Sigmoid colon (tissue), 7 donors: Measurements from ENCODE around the gene BIRC5. TPM values are rescaled to one million over a fixed set of nuclear protein-coding genes. Genes with fewer than 3 reads are reported as not detected.

Experiments used
- DNase-seq: peaks from one replicate; pipeline ENCODE4 v3.0.0-alpha.2; 2019
- H3K27ac ChIP-seq, 4 donors: fragments of 200-600 bp; sonication (generic); one replicate each; pipeline ENCODE4 v1.5.1; 2016 to 2019; ENCODE audit warnings: mild to moderate bottlenecking in 1 of 4
- H3K27me3 ChIP-seq, 3 donors: fragments of 200-600 bp; sonication (generic); one replicate each; pipeline ENCODE4 v1.5.1; 2019; ENCODE audit warnings: mild to moderate bottlenecking in 1 of 3
- H3K36me3 ChIP-seq, 4 donors: fragments of 200-600 bp; sonication (generic); one replicate each; pipeline ENCODE4 v1.5.1; 2016 to 2019
- H3K4me1 ChIP-seq, 4 donors: fragments of 200-600 bp; sonication (generic); one replicate each; pipeline ENCODE4 v1.5.1; 2017 to 2019
- H3K4me3 ChIP-seq, 4 donors: fragments of 200-600 bp; sonication (generic); one replicate each; pipeline ENCODE4 v1.5.1; 2017 to 2019; ENCODE audit warnings: mild to moderate bottlenecking in 2 of 4, moderate library complexity in 1 of 4
- H3K9me3 ChIP-seq, 4 donors: fragments of 200-600 bp in 3 of 4; sonication (generic) in 3 of 4; one replicate each; pipeline versions ENCODE4 v1.5.1 to v1.6.1; 2013 to 2019
- CTCF ChIP-seq, 4 experiments: fragments of 450-650 bp in 3 of 4; fragments of 200-600 bp in 1 of 4; IDR thresholded peaks; one replicate each; pipeline ENCODE4 v1.5.1; 2016 to 2019; ENCODE audit warnings: antibody characterized with exemption in 4 of 4, mild to moderate bottlenecking in 3 of 4, moderate library complexity in 2 of 4
- EP300 ChIP-seq, 4 donors: sonication (generic); formaldehyde crosslinking; IDR thresholded peaks; one replicate each; pipeline ENCODE4 v1.6.1; 2017; ENCODE audit warnings: antibody characterized with exemption in 4 of 4
- POLR2A ChIP-seq, 2 donors: fragments of 450-650 bp; IDR thresholded peaks; one replicate each; pipeline ENCODE4 v1.6.1; 2016; ENCODE audit warnings: antibody characterized with exemption in 2 of 2, mild to moderate bottlenecking in 2 of 2, moderate library complexity in 2 of 2
- POLR2AphosphoS5 ChIP-seq, 4 donors: sonication (generic); formaldehyde crosslinking; IDR thresholded peaks; one replicate each; pipeline ENCODE4 v1.6.1; 2017; ENCODE audit warnings: antibody characterized with exemption in 4 of 4
- WGBS, 2 donors: extraction: QIAGEN DNeasy Blood & Tissue Kit; methylation state at CpG; one replicate each; pipeline ENCODE4 v1.1.7; 2013; 5-methylcytosine and 5-hydroxymethylcytosine counted together
- intact Hi-C: fragments of 100-400 bp; cut with DNase I; formaldehyde crosslinking; loops from one replicate; pipeline ENCODE4 v1.15.1; 2023
- polyA plus RNA-seq, 3 donors: library from polyadenylated mRNA; stranded (reverse); fragments of 200-250 nt; gene quantifications; one replicate each; pipeline ENCODE4 v1.2.3, GENCODE V29; 2013
- total RNA-seq, 4 donors: library from RNA; depleted of rRNA; stranded (reverse); fragments of >200 nt; gene quantifications; one replicate each; pipeline ENCODE4 v1.1.0, GENCODE V29; 2016
- donor health status: healthy with polysubstance abuse.
- donor health status: Bipolar disorder and iron deficiency.
- donor health status: healthy.

BIRC5 gene
- total and polyA plus RNA-seq, 7 donors: 0.16 to 33.5 (median 3.1) TPM

GRCh38 chr17:78176548-78177025 lies 37.5 kb upstream of the BIRC5 start:
- peak; percentile 43 to 83 (median 78) for TF ChIP-seq CTCF (IDR thresholded peaks at IDR 0.05)
- no peak for TF ChIP-seq EP300 (IDR thresholded peaks at IDR 0.05)
- no peak for TF ChIP-seq POLR2A (IDR thresholded peaks at IDR 0.05)
- Histone ChIP-seq H3K9me3 (no peaks in the 10 kb centered on the region), H3K36me3 (no peaks in the 10 kb centered on the region), H3K27ac (peak overlapping the region in 1 of 4 donors; percentile 92), H3K4me3 (no peak overlapping the region), H3K4me1 (peaks cover 0 to 72% (median 51%) of the 10 kb centered on the region in 4 donors), H3K27me3 (no peaks in the 10 kb centered on the region)
- peak; percentile 84 for DNase-seq
- intact Hi-C loops: loop anchor here (2.0 kb wide), 1 partner anchor 64 kb away; no protein-coding TSS in a partner anchor
- WGBS, 2 donors: 12 to 19% methylated on average over 14 of the region's 14 CpGs

DNA sequence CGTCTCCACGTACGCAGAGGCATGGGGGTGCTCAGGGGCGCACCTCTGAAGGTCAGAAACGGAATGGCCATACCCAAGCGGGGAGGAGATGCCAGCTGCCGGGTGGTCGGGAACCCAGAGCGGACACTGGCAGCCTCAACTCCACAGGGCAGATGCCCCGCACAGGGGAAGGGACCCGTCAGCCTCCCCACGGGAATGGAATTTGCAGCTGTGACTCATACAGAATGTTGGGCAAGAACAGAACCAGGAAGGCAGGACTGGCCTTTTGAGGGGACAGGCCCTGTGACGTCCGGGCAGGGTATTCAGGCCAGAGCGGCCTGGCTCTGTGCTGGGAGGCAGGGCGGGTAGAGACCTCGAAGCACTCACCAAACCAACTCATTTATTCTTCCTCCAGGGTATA lies 34.7 kb upstream of the BIRC5 start:
- no peaks in the 10 kb centered on the region for H3K27me3 ChIP-seq
- 85 to 87% methylated on average over 17 of the region's 17 CpGs for WGBS, 2 donors
- H3K36me3 ChIP-seq: no peaks in the 10 kb centered on the region
- H3K9me3 ChIP-seq: no peaks in the 10 kb centered on the region
- H3K4me1 ChIP-seq: peaks cover 0 to 53% (median 33%) of the 10 kb centered on the region in 4 donors
- no peak for DNase-seq
- H3K4me3 ChIP-seq: no peak overlapping the region
- TF ChIP-seq CTCF (IDR thresholded peaks at IDR 0.05) (no peak), EP300 (IDR thresholded peaks at IDR 0.05) (no peak), POLR2AphosphoS5 (IDR thresholded peaks at IDR 0.05) (peak; percentile 10 to 51 (median 24)), POLR2A (IDR thresholded peaks at IDR 0.05) (no peak)
- intact Hi-C loops: no loop called here
- peak overlapping the region; percentile 55 to 92 (median 60) for H3K27ac ChIP-seq

- peaks cover 0 to 53% (median 34%) of the 10 kb centered on the region in 4 donors for H3K4me1 ChIP-seq
- 67 to 74% methylated on average over 14 of the region's 14 CpGs for WGBS, 2 donors
Observed at GRCh38 chr17:78180083-78180482, 34.0 kb upstream of the BIRC5 start.

DNA sequence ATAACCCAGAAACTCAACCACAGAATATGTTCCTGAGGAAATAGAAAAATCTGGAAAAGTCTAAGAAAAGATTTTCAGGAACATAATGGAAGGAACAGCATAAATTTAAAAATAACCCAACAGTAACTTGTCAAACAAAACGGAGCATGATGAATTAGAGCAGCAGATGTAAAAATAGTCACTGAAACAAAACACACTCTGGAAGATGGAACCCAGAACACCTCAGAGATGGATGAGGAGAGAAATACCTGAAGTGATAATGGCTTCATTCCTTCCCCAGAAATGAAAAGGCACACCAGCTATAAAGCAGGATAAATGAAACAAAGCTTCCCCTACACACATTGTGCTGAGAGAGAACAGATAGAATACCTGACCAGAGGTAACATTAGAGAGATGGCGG lies 33.5 kb upstream of the BIRC5 start:
- 74 to 87% methylated on average over 2 of the region's 2 CpGs for WGBS, 2 donors

More at GRCh38 chr17:78180083-78180482, 34.0 kb upstream of the BIRC5 start:
- no peaks in the 10 kb centered on the region for H3K36me3 ChIP-seq
- H3K27ac ChIP-seq: peak overlapping the region; percentile 55 to 92 (median 60)
- intact Hi-C loops: no loop called here
- H3K27me3 ChIP-seq: no peaks in the 10 kb centered on the region
- peak overlapping the region in 1 of 4 donors; percentile 13 for H3K4me3 ChIP-seq
- no peaks in the 10 kb centered on the region for H3K9me3 ChIP-seq
- DNase-seq: no peak
- TF ChIP-seq CTCF (IDR thresholded peaks at IDR 0.05): no peak
- no peak for TF ChIP-seq POLR2A (IDR thresholded peaks at IDR 0.05)
- no peak for TF ChIP-seq EP300 (IDR thresholded peaks at IDR 0.05)
- TF ChIP-seq POLR2AphosphoS5 (IDR thresholded peaks at IDR 0.05): no peak

More for the DNA sequence above, 33.5 kb upstream of the BIRC5 start:
- Histone ChIP-seq H3K9me3 (no peaks in the 10 kb centered on the region), H3K4me1 (peaks cover 0 to 53% (median 33%) of the 10 kb centered on the region in 4 donors), H3K36me3 (no peaks in the 10 kb centered on the region), H3K27me3 (no peaks in the 10 kb centered on the region), H3K4me3 (peak overlapping the region in 1 of 4 donors; percentile 13), H3K27ac (peak overlapping the region in 3 of 4 donors; percentile 55 to 92 (median 64))
- TF ChIP-seq POLR2AphosphoS5 (IDR thresholded peaks at IDR 0.05): peak; percentile 72 to 92 (median 80)
- no peak for TF ChIP-seq CTCF (IDR thresholded peaks at IDR 0.05)
- no peak for TF ChIP-seq POLR2A (IDR thresholded peaks at IDR 0.05)
- TF ChIP-seq EP300 (IDR thresholded peaks at IDR 0.05): peak in 1 of 4 donors; percentile 12
- intact Hi-C loops: no loop called here
- no peak for DNase-seq
